Parathyroid adenoma (tissue), 2 donors: ENCODE measurements around the gene CAMTA1.

Experiments used
- H2AFZ ChIP-seq: fragments of 300-600 bp; sonication (generic); one replicate; pipeline ENCODE4 v1.7.0; 2017; ENCODE audit warnings: antibody characterized with exemption, mild to moderate bottlenecking
- H3K27ac ChIP-seq: fragments of 300-600 bp; sonication (generic); one replicate; pipeline ENCODE4 v1.7.0; 2017
- H3K27me3 ChIP-seq: fragments of 300-600 bp; sonication (generic); one replicate; pipeline ENCODE4 v1.7.0; 2017; ENCODE audit warnings: low read length; ENCODE audit not compliant: control insufficient read depth, insufficient read depth
- H3K36me3 ChIP-seq: fragments of 300-600 bp; sonication (generic); one replicate; pipeline ENCODE4 v1.7.0; 2017; ENCODE audit warnings: low read length; ENCODE audit not compliant: control insufficient read depth, insufficient read depth
- H3K4me1 ChIP-seq: fragments of 300-600 bp; sonication (generic); one replicate; pipeline ENCODE4 v1.7.0; 2017; ENCODE audit warnings: control low read depth
- H3K4me2 ChIP-seq: fragments of 300-600 bp; sonication (generic); one replicate; pipeline ENCODE4 v1.7.0; 2017; ENCODE audit warnings: low read length
- H3K4me3 ChIP-seq: fragments of 300-600 bp; sonication (generic); one replicate; pipeline ENCODE4 v1.7.0; 2017; ENCODE audit warnings: low read depth, low read length
- H3K79me2 ChIP-seq: fragments of 300-600 bp; sonication (generic); one replicate; pipeline ENCODE4 v1.7.0; 2017; ENCODE audit warnings: control low read depth
- H3K9ac ChIP-seq: fragments of 300-600 bp; sonication (generic); one replicate; pipeline ENCODE4 v1.7.0; 2017; ENCODE audit warnings: mild to moderate bottlenecking
- H3K9me3 ChIP-seq: fragments of 300-600 bp; sonication (generic); one replicate; pipeline ENCODE4 v1.7.0; 2017; ENCODE audit warnings: low read length; ENCODE audit not compliant: control insufficient read depth
- CTCF ChIP-seq: fragments of 300-600 bp; sonication (generic); IDR thresholded peaks from one replicate; pipeline ENCODE4 v1.7.0; 2017; ENCODE audit warnings: antibody characterized with exemption, mild to moderate bottlenecking
- donor health status: primary hyperparathyroidism.

CAMTA1 gene

GRCh38 chr1:6777813-6778212, 7.4 kb upstream of the CAMTA1 start:
- Histone ChIP-seq H3K27ac (no peak overlapping the region), H3K79me2 (no peaks in the 10 kb centered on the region), H3K4me1 (no peaks in the 10 kb centered on the region), H3K9me3 (no peaks in the 10 kb centered on the region), H3K36me3 (no peaks in the 10 kb centered on the region), H3K4me2 (no peak overlapping the region), H2AFZ (no peak overlapping the region), H3K4me3 (no peak overlapping the region), H3K9ac (no peak overlapping the region), H3K27me3 (no peaks in the 10 kb centered on the region)
- TF ChIP-seq CTCF, result no peak

GRCh38 chr1:6779089-6779805, 6.0 kb upstream of the CAMTA1 start:
- H3K27ac ChIP-seq, result no peak overlapping the region

GRCh38 chr1:6782151-6782550, 3.1 kb upstream of the CAMTA1 start:
- Histone ChIP-seq H3K27me3 (no peaks in the 10 kb centered on the region), H3K79me2 (peaks cover 4% of the 10 kb centered on the region), H3K4me3 (no peak overlapping the region), H3K4me1 (no peaks in the 10 kb centered on the region), H2AFZ (no peak overlapping the region), H3K36me3 (no peaks in the 10 kb centered on the region), H3K9ac (no peak overlapping the region), H3K9me3 (no peaks in the 10 kb centered on the region), H3K4me2 (no peak overlapping the region), H3K27ac (no peak overlapping the region)
- no peak for TF ChIP-seq CTCF

More at GRCh38 chr1:6779089-6779805, 6.0 kb upstream of the CAMTA1 start:
- no peaks in the 10 kb centered on the region for H3K4me1 ChIP-seq
- H3K9ac ChIP-seq, result no peak overlapping the region
- no peaks in the 10 kb centered on the region for H3K79me2 ChIP-seq
- TF ChIP-seq CTCF, result no peak
- no peaks in the 10 kb centered on the region for H3K27me3 ChIP-seq
- no peak overlapping the region for H3K4me2 ChIP-seq
- no peak overlapping the region for H2AFZ ChIP-seq
- no peaks in the 10 kb centered on the region for H3K9me3 ChIP-seq
- no peaks in the 10 kb centered on the region for H3K36me3 ChIP-seq
- H3K4me3 ChIP-seq, result no peak overlapping the region

- Histone ChIP-seq H3K4me1 (no peaks in the 10 kb centered on the region), H3K4me3 (no peak overlapping the region), H3K36me3 (no peaks in the 10 kb centered on the region), H3K9me3 (no peaks in the 10 kb centered on the region), H3K27me3 (no peaks in the 10 kb centered on the region), H3K79me2 (peaks cover 10% of the 10 kb centered on the region), H3K9ac (no peak overlapping the region), H3K27ac (no peak overlapping the region), H3K4me2 (no peak overlapping the region), H2AFZ (no peak overlapping the region)
- no peak for TF ChIP-seq CTCF
Measured at GRCh38 chr1:6783221-6783620, 2.0 kb upstream of the CAMTA1 start.
